Activated T-cell treated with anti-CD3 and anti-CD28 coated beads, Interleukin-2, amount 50 U/mL, for 1 hour (primary cell): Measurements from ENCODE around the gene APOL5.
"Not testable (repeated sequence)": the region's sequence is repeated elsewhere in the genome, so short reads cannot be mapped to it uniquely, and the experiment has no call there.

Source experiments
- DNase-seq: peaks from one replicate; pipeline ENCODE4 v3.0.0-alpha.2; 2020

The APOL5 gene

GRCh38 chr22:35712672-35713071 is 5.0 kb upstream of the APOL5 start:
- no peak for DNase-seq

GRCh38 chr22:35719212-35719875 is 1.7 kb downstream of the APOL5 start:
- DNase-seq, result no peak

GRCh38 chr22:35721960-35722359 is 4.3 kb downstream of the APOL5 start:
- DNase-seq, result no peak

GRCh38 chr22:35725521-35725920 is 7.8 kb downstream of the APOL5 start:
- no peak for DNase-seq

GRCh38 chr22:35726398-35726797 is 8.7 kb downstream of the APOL5 start:
- DNase-seq, result no peak

GRCh38 chr22:35726933-35727332 is 9.3 kb downstream of the APOL5 start:
- no peak for DNase-seq

- DNase-seq, result no peak
These were observed 9.8 kb downstream of the APOL5 start for GRCh38 chr22:35727436-35727835.

- DNase-seq, result no peak
These were observed 11.1 kb downstream of the APOL5 start for GRCh38 chr22:35728639-35729308.

DNA sequence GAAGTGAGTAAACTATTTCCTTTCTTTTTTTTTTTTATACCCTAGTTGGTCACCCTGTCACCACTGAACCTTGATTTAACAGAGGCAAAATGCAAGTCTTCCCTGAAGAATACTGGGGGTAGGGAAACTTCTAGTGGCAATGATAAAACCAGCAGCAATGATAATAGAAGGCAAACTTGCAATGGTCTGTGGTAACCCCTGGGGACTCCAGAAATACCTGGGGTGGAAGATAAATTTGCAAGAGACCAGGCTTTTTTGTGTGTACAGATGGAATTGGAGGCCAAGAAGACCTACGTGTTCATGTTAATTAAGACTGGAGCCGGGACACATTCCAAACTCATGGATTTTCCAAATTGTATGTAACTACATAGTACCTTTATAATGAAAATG is 11.6 kb downstream of the APOL5 start:
- DNase-seq, result no peak

DNA sequence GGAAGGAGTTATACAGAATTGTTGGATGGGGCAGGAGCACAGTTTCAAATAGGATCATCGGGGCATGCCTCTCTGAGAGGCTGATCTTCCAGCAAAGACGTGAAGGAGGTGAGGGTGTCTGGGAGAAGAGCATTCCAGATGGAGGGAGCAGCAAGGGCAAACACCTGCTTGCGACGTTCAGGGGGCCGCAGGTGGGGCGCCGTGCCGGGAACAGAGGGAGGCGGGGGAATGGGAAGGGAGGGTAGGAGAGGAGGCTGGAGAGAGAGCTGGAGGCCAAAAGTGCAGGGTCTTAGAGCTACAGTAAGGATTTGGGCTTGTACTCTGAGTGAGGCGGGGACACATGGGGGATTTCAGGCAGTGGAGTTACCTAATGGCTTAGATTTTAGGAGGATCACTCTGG is 13.6 kb downstream of the APOL5 start:
- DNase-seq, result no peak

- no peak for DNase-seq
These were observed 14.4 kb downstream of the APOL5 start for GRCh38 chr22:35732116-35732515.

GRCh38 chr22:35733036-35733435 is 15.4 kb downstream of the APOL5 start:
- no peak for DNase-seq

DNA sequence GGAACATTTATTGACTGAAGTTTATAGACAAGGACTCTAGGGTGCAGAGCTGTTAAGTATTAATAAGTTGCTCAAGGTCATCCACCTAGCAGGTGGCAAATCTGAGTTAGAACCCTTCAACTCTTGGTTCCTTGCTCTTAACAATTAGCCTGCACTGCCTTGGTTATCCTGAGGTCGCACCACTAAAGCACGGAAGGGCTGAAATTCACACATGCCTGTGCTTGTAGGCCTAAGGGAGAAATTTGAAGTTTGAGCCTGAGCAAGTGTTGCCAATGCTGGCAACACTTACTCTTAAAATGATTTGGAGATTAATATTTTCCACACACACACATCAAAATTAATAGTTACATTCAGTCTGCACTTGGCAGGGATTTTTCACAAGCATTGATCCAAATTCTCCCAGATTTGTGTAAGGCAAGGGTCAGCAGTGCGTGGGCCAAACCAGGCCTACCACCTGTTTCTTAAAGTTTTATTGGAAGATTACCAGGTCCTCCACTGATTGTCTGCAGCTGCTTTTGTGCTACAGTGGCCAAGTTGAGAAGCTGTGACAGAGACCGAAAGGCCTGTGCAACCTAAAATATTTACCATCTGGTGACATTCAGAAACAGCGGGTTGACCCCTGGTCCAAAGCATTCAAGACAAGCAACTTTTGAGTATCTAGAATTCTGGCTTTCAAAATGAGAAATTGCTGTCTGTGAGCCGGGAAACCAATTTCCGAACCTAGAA is 16.3 kb downstream of the APOL5 start:
- no peak for DNase-seq

DNA sequence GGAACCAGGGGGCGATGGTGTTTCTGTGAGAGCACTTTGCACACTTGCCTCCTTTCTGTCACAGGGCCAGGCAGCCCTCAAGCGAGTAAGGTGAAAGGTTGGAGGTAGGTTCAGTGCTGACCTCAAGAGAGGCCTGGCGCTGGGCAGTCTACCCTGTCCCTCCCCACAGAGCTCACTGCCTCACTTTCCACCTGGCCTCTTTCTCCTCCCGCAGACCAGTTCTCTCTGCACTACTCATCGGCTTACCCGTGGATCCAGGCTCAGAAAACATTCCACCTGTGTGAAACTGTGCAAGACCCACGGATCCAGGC is 16.8 kb downstream of the APOL5 start:
- DNase-seq, result no peak

DNA sequence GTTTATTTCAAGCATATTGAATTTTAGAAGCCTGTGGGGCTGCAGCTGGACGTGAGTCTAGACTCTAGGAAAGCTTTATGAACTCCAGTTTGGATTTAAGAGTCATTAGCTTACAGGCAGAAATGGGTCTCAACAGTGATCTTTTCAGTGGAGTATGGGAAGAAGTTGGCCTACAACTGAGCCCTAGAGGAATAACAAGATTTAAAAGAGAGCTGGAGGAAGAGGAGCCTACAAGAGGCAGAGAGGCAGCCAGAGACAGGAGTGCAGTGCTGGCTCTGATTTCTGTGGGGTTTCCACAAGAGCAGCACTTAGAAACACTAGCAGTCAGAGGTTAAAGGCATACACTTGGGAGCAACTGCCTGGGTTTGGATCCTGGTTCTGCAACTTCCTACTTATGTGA is 17.9 kb downstream of the APOL5 start:
- DNase-seq, result no peak

DNA sequence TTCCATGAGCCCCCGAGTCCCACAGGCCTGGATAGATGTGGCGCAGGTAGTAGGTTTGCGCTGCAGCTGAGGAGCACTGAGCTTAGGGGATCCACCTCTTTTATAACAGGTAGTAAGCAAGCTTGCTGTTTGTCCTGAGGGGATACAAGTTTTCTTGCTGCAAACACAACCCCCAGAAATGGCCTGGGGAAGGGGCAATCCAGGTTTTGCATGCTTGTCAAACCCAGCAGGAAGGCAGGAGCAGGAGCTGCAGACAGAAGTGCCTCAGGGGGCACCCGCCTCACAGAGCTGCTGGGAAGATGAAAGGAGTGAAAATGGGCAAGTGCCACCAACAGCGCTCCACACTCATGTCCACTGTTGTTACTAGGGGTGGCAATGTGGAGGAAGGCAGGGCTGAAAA is 18.5 kb downstream of the APOL5 start:
- no peak for DNase-seq

- DNase-seq, result no peak
These were observed 19.0 kb downstream of the APOL5 start for GRCh38 chr22:35736701-35737100.

GRCh38 chr22:35737886-35738285 is 20.2 kb downstream of the APOL5 start:
- DNase-seq, result not testable (repeated sequence)

DNA sequence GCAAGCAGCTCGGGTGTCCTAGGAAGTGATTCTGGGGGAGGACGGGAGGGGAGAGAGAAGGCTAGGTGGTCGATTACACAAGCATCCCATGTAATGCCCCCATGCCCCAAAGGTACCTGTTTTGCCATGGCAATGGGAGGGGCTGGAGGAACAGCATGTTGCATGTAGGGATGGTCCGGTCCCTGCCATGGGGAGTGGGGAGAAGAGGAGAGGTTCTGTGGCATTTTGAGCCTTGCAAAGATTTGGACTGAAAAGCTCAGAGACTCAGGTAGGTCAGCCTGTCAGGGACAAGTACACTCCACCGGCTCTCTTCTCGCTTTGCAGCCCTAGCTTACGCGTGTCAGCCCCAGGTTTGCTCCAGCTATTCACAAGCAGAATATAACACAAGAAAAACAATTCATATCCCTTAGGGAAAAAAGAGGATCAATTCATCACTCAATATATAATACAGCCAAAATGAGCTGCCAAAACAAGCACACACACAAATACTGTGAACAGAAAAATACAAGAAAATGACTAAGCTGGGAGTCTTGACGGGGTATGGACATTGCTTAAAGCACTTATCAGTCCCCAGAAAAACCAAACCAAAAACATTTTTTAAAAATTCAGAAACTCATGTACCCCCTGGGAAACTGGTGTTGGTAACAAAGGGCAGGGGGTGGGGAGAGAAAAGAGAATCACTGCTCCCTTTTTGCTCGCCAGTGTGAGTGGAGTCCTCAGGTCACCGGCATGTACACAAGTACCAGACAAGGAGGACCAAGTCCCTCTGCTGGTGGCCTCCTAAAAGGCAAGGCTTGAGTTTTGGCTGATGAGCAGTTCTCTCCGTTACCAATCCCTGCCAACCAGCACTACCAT is 21.6 kb downstream of the APOL5 start:
- no peak for DNase-seq

DNA sequence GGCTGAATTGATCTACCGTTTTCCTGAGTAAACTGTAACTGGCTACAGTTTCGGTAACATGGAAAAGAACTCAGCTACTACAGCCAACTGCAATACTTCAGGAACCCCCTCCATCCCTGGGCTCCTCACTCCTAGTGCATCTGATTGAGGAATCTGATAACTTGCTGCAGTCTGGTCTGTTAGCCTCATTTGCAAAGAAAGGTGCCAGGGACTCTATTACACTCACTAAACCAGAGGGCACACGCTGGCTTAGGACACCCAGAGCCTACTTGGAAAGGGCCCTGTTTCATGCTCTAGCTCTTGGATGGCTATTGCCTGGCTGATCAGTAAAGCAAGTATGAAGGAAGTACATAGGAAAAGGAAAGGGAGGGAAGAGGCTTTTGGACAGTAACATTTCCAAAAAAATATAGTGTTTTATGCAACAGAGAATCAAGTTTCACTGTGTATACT is 22.3 kb downstream of the APOL5 start:
- no peak for DNase-seq

GRCh38 chr22:35740616-35741015 is 22.9 kb downstream of the APOL5 start:
- no peak for DNase-seq

- no peak for DNase-seq
These were observed 24.8 kb downstream of the APOL5 start for GRCh38 chr22:35742342-35743100.
